ENCODE measurements around the gene SPRN. TPM values are rescaled to one million over a fixed set of nuclear protein-coding genes. Genes with fewer than 3 reads are reported as not detected.

The SPRN gene
- total and polyA plus RNA-seq, 2 of the 4 experiments (the other 2 are of a cell fraction): 0.36 to 2.3 TPM

DNA sequence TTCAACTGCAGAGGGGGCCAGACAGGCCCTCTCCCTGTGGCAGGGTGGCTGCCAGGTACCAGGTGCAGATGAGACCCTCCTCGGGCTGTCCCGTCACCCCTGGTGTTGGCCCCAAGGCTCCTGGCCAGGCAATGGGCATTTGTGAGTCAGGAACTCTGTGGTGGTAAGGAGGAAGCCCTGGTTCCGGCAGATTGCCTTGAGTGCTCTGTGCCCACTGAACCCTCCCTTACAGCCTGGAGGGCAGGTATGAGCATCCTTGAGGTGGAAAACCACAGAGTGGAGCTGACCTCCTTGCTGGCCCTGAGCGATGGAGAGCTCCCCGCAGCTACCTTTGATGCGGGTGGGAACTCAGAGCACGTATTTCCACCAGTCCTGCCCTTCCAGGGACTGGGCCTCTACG, 43.4 kb downstream of the SPRN start:
- ATAC-seq (ENCODE audit: low read depth): no peak
- no peak overlapping the region for H3K14ac ChIP-seq (replicated peaks; ENCODE audit: low read depth, low read length)
- no peak overlapping the region for H3K23ac ChIP-seq (ENCODE audit: low read depth, low read length)
- no peaks in the 10 kb centered on the region for H4K20me1 ChIP-seq (ENCODE audit: insufficient read depth, low read length)
- H2AK5ac ChIP-seq (ENCODE audit: low read depth, low read length): no peak overlapping the region
- dilution Hi-C loops (cut with HindIII; ENCODE audit: low sequenced_read_pairs, unreplicated experiment) (no loop called here), in situ Hi-C loops (cut with MboI; ENCODE audit: low sequenced_read_pairs) (no loop called here), intact Hi-C loops (cut with micrococcal nuclease) (no loop called here)
- H2AK9ac ChIP-seq (replicated peaks; ENCODE audit: low read depth, low read length, poor library complexity): no peak overlapping the region
- no peak overlapping the region for H3K27ac ChIP-seq (ENCODE audit: insufficient read depth, low read length)
- no peak overlapping the region for H4K8ac ChIP-seq (ENCODE audit: low read depth in 2 of 2, low read length in 2 of 2)
- H2BK20ac ChIP-seq (ENCODE audit: low read depth, low read length): no peak overlapping the region
- no peak overlapping the region for H2BK15ac ChIP-seq (ENCODE audit: low read depth, low read length)
- no peak overlapping the region for H3K9ac ChIP-seq (ENCODE audit: low read depth, low read length)
- POLR2A ChIA-PET (ENCODE audit: unreplicated experiment): no interaction called here
- no peak for DNase-seq
- H3K36me3 ChIP-seq (ENCODE audit: control insufficient read depth, insufficient read depth, low read length): peaks cover 5% of the 10 kb centered on the region
- 100% methylated on average over 2 of the region's 8 CpGs; no CpG with 5 or more reads in 1 of the 2 experiments for WGBS, 2 experiments (ENCODE audit: extremely low coverage in 2 of 2, insufficient read length in 1 of 2)
- no peak for TF ChIP-seq RFX5 (IDR thresholded peaks at IDR 0.05; ENCODE audit: low read depth, low read length)
- TF ChIP-seq SMC3 (IDR thresholded peaks at IDR 0.05; ENCODE audit: low read depth, low read length): no peak
- no peak for TF ChIP-seq MXI1 (IDR thresholded peaks at IDR 0.05; ENCODE audit: borderline replicate concordance, low read depth, low read length)
- no peak for TF ChIP-seq MAZ (IDR thresholded peaks at IDR 0.05; ENCODE audit: borderline replicate concordance, low read depth, low read length)
- TF ChIP-seq POLR2A (IDR thresholded peaks at IDR 0.05; ENCODE audit: low read depth, low read length): no peak
- TF ChIP-seq, protein P1, sequence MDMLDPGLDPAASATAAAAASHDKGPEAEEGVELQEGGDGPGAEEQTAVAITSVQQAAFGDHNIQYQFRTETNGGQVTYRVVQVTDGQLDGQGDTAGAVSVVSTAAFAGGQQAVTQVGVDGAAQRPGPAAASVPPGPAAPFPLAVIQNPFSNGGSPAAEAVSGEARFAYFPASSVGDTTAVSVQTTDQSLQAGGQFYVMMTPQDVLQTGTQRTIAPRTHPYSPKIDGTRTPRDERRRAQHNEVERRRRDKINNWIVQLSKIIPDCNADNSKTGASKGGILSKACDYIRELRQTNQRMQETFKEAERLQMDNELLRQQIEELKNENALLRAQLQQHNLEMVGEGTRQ (IDR thresholded peaks at IDR 0.05; ENCODE audit: low read depth, low read length): no peak
- TF ChIP-seq, protein P2, sequence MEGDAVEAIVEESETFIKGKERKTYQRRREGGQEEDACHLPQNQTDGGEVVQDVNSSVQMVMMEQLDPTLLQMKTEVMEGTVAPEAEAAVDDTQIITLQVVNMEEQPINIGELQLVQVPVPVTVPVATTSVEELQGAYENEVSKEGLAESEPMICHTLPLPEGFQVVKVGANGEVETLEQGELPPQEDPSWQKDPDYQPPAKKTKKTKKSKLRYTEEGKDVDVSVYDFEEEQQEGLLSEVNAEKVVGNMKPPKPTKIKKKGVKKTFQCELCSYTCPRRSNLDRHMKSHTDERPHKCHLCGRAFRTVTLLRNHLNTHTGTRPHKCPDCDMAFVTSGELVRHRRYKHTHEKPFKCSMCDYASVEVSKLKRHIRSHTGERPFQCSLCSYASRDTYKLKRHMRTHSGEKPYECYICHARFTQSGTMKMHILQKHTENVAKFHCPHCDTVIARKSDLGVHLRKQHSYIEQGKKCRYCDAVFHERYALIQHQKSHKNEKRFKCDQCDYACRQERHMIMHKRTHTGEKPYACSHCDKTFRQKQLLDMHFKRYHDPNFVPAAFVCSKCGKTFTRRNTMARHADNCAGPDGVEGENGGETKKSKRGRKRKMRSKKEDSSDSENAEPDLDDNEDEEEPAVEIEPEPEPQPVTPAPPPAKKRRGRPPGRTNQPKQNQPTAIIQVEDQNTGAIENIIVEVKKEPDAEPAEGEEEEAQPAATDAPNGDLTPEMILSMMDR (conservative IDR thresholded peaks at IDR 0.05; ENCODE audit: low read depth, low read length): no peak
- TF ChIP-seq CHD1 (IDR thresholded peaks at IDR 0.05; ENCODE audit: low read depth, low read length): no peak
- no peak for TF ChIP-seq RCOR1 (IDR thresholded peaks at IDR 0.05; ENCODE audit: insufficient replicate concordance, low read length)
- TF ChIP-seq, protein P3, sequence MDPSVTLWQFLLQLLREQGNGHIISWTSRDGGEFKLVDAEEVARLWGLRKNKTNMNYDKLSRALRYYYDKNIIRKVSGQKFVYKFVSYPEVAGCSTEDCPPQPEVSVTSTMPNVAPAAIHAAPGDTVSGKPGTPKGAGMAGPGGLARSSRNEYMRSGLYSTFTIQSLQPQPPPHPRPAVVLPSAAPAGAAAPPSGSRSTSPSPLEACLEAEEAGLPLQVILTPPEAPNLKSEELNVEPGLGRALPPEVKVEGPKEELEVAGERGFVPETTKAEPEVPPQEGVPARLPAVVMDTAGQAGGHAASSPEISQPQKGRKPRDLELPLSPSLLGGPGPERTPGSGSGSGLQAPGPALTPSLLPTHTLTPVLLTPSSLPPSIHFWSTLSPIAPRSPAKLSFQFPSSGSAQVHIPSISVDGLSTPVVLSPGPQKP (IDR thresholded peaks at IDR 0.05; ENCODE audit: borderline replicate concordance, low read depth, low read length): no peak
- no peak for TF ChIP-seq BHLHE40 (IDR thresholded peaks at IDR 0.05; ENCODE audit: low read depth, low read length)
- no peak for TF ChIP-seq RAD21 (IDR thresholded peaks at IDR 0.05; ENCODE audit: low read length)
- no peak for TF ChIP-seq MAFK (IDR thresholded peaks at IDR 0.05; ENCODE audit: low read depth, low read length)
- TF ChIP-seq CEBPB (IDR thresholded peaks at IDR 0.05; ENCODE audit: low read depth, low read length): no peak
- no peak overlapping the region for H3K4ac ChIP-seq (ENCODE audit: low read depth, low read length)
- no peak overlapping the region for H3K4me2 ChIP-seq (ENCODE audit: low read depth, low read length)
- no peak overlapping the region for H2BK5ac ChIP-seq (ENCODE audit: low read depth, low read length, poor library complexity, severe bottlenecking)
- peaks cover 5% of the 10 kb centered on the region for H3K4me1 ChIP-seq (ENCODE audit: control insufficient read depth, insufficient read depth, low read length)
- no peak overlapping the region for H2AFZ ChIP-seq (replicated peaks; ENCODE audit: low read length, poor library complexity)
- CTCF ChIA-PET: no interaction called here
- no peak overlapping the region for H3K18ac ChIP-seq (ENCODE audit: low read depth, low read length)
- no peak overlapping the region for H3K56ac ChIP-seq (ENCODE audit: extremely low read depth, insufficient read depth, low read length)
- no peak overlapping the region for H4K5ac ChIP-seq (ENCODE audit: low read depth, low read length)
- no peak overlapping the region for H2BK120ac ChIP-seq (ENCODE audit: low read depth, low read length)
- H3K9me1 ChIP-seq (ENCODE audit: insufficient read depth, low read length): peaks cover 8% of the 10 kb centered on the region; the same call in 1 of the 2 replicates
- BruUV-seq (replicated peaks): no TSS peak
- no peak overlapping the region for H4K91ac ChIP-seq (ENCODE audit: insufficient read depth, low read depth, low read length)
- no peaks in the 10 kb centered on the region for H3K9me3 ChIP-seq (ENCODE audit: control insufficient read depth, insufficient read depth, low read length)
- H3K4me3 ChIP-seq (ENCODE audit: insufficient read depth, low read depth, low read length): no peak overlapping the region
- H3K27me3 ChIP-seq (ENCODE audit: control insufficient read depth, insufficient read depth, low read length): no peaks in the 10 kb centered on the region
- H3K79me1 ChIP-seq (ENCODE audit: low read depth in 1 of 2, low read length in 2 of 2): peaks cover 0 to 10% of the 10 kb centered on the region in 2 experiments; a peak in 3 of 4 replicates

All from IMR-90 (cell line).